LNCAP (cell line): ENCODE data around the gene ALKBH3.

ENCODE experiments used
- TF ChIP-seq, protein P1 (sequence below): fragments of 450-650 bp; IDR thresholded peaks from 2 replicates; pipeline ENCODE4 v1.5.1; 2017; ENCODE audit warnings: mild to moderate bottlenecking

ALKBH3 gene

DNA sequence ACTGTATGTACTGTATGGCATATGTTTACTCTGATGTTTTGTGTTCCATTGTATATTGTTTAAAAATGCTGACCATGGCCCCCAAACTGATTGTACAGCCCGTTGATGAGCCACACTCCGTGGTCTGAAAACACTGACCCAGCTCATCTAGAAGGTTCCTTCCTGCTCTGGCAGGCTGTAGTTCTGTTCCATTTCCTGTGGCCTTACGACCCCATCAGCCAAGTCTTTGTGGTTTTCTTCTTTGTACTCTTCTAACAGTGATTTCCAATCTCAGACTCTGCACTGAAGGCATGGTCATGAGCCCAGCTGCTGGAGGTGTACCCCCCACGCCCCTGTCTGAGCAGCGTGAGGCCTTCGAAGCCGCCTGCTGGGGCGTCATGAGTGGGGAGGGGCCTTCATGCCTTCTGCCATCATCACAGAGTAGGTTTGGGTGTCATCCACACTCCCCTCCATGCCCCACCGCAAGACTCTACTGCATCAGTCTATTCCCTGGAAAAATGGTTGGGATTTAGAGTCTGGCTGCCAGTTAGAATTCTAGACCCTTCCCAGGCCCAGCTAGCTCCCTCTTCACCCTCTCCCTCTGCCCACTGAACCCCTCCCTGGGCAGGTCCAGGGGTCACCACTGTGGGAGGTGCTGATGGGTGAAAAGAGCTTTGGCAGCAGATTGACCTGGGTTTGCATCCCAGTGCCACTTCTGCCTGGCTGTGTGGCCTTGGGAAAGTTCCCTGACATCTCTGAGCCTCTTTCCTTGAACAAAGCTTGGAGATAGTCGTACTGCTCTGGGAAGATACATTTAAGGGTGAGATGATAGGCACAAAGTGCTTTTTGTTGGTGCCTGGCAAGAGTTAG is 50.5 kb downstream of the ALKBH3 start:
- TF ChIP-seq, protein P1, sequence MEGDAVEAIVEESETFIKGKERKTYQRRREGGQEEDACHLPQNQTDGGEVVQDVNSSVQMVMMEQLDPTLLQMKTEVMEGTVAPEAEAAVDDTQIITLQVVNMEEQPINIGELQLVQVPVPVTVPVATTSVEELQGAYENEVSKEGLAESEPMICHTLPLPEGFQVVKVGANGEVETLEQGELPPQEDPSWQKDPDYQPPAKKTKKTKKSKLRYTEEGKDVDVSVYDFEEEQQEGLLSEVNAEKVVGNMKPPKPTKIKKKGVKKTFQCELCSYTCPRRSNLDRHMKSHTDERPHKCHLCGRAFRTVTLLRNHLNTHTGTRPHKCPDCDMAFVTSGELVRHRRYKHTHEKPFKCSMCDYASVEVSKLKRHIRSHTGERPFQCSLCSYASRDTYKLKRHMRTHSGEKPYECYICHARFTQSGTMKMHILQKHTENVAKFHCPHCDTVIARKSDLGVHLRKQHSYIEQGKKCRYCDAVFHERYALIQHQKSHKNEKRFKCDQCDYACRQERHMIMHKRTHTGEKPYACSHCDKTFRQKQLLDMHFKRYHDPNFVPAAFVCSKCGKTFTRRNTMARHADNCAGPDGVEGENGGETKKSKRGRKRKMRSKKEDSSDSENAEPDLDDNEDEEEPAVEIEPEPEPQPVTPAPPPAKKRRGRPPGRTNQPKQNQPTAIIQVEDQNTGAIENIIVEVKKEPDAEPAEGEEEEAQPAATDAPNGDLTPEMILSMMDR: no peak

DNA sequence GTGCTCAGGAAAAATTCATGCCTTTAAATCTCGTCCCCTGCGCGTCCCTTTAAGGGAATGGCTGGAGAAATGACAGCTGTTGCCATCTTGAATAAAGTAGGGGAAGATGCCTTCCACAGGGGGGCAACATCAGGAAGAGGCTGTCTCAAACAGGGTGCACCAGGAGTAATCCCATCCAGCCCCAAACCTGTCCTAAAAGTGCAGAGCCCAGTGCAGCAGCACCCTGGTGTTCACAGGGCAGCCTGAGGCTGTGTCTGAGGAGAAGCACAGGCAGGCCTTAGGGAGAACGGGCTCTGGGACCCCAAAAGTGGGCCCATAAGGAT is 51.0 kb downstream of the ALKBH3 start:
- TF ChIP-seq, protein P1: no peak

DNA sequence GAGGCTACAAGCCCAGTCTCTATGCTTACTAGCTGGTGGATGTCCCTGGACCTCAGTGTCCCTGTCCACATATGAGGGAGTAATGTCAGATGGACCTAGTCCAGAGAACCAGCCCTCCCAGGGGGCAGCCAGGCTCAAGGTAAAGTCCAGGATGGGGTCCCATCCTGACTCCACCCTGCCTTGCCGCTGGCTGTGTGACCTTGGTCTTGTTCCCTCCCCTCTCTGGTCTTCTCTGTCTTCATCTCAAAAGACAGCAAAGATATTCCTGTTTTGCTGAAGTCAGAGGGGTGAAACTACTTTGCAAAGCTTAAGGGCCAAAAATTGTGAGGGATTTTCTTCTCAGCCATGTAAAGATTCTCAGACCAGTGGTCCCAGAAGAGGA is 52.6 kb downstream of the ALKBH3 start:
- TF ChIP-seq, protein P1: no peak

- TF ChIP-seq, protein P1: no peak
Observed at GRCh38 chr11:43933608-43934551, 53.2 kb downstream of the ALKBH3 start.

- TF ChIP-seq, protein P1: no peak
Observed at GRCh38 chr11:43934601-43935423, 54.2 kb downstream of the ALKBH3 start.

GRCh38 chr11:43935424-43935979 is 54.9 kb downstream of the ALKBH3 start:
- TF ChIP-seq, protein P1: no peak

GRCh38 chr11:43936076-43936475 is 55.4 kb downstream of the ALKBH3 start:
- TF ChIP-seq, protein P1: no peak
